HG02642 (cell line): ENCODE measurements around the gene SH3TC2.
"Not testable (repeated sequence)": the region's sequence is repeated elsewhere in the genome, so short reads cannot be mapped to it uniquely, and the experiment has no call there.

Experiments
- ATAC-seq: cut with Tn5 transposase; IDR thresholded peaks from one replicate; pipeline ENCODE4 v1.9.1; 2021; ENCODE audit warnings: mild to moderate bottlenecking; ENCODE audit not compliant: unreplicated experiment, poor library complexity

Gene SH3TC2

GRCh38 chr5:149063017-149063687 lies at the start of gene SH3TC2:
Gene SH3TC2 (minus strand): TSS chr5:149063062. CDS start chr5:149063022, 40 bp downstream.
- no peak for ATAC-seq

- no peak for ATAC-seq
Observed at GRCh38 chr5:149110406-149110805, 47.5 kb upstream of the SH3TC2 start.

GRCh38 chr5:149108651-149109280 lies 45.9 kb upstream of the SH3TC2 start:
- ATAC-seq: no peak

- no peak for ATAC-seq
Observed at GRCh38 chr5:149100331-149100730, 37.5 kb upstream of the SH3TC2 start.

- no peak for ATAC-seq
Observed at GRCh38 chr5:149099920-149100319, 37.1 kb upstream of the SH3TC2 start.

- ATAC-seq: no peak
Observed at GRCh38 chr5:149094996-149095395, 32.1 kb upstream of the SH3TC2 start.

- ATAC-seq: no peak
Observed at GRCh38 chr5:149093625-149094024, 30.8 kb upstream of the SH3TC2 start.

- no peak for ATAC-seq
Observed at GRCh38 chr5:149089796-149090195, 26.9 kb upstream of the SH3TC2 start.

GRCh38 chr5:149088686-149089085 lies 25.8 kb upstream of the SH3TC2 start:
- no peak for ATAC-seq

- ATAC-seq: no peak
Observed at GRCh38 chr5:149083846-149084245, 21.0 kb upstream of the SH3TC2 start.

GRCh38 chr5:149082271-149082670 lies 19.4 kb upstream of the SH3TC2 start:
- ATAC-seq: no peak

- ATAC-seq: no peak
Observed at GRCh38 chr5:149080294-149080693, 17.4 kb upstream of the SH3TC2 start.

- no peak for ATAC-seq
Observed at GRCh38 chr5:149079883-149080282, 17.0 kb upstream of the SH3TC2 start.

- not testable (repeated sequence) for ATAC-seq
Observed at GRCh38 chr5:149074071-149074470, 11.2 kb upstream of the SH3TC2 start.

- ATAC-seq: no peak
Observed at GRCh38 chr5:149073213-149073612, 10.4 kb upstream of the SH3TC2 start.

- ATAC-seq: no peak
Observed at GRCh38 chr5:149072791-149073190, 9.9 kb upstream of the SH3TC2 start.

GRCh38 chr5:149072376-149072775 lies 9.5 kb upstream of the SH3TC2 start:
- no peak for ATAC-seq

- no peak for ATAC-seq
Observed at GRCh38 chr5:149071756-149072155, 8.9 kb upstream of the SH3TC2 start.

- no peak for ATAC-seq
Observed at GRCh38 chr5:149071216-149071615, 8.4 kb upstream of the SH3TC2 start.

GRCh38 chr5:149069711-149070110 lies 6.8 kb upstream of the SH3TC2 start:
- no peak for ATAC-seq

- ATAC-seq: no peak
Observed at GRCh38 chr5:149063896-149064478, 1.1 kb upstream of the SH3TC2 start.
